Dermis microvascular lymphatic vessel endothelial cell (primary cell): Measurements from ENCODE around the gene ADAT2. TPM values are rescaled to one million over a fixed set of nuclear protein-coding genes. Genes with fewer than 3 reads are reported as not detected.
A peak's percentile ranks its signal among the peaks of the same experiment; 100 is the strongest.

ENCODE experiments used
- DNase-seq, 2 donors: peaks; one replicate each; pipeline versions ENCODE4 v3.0.0 to v3.0.0-alpha.2; 2010; ENCODE audit warnings: low read depth in 2 of 2
- total RNA-seq: library from RNA; depleted of rRNA; stranded (reverse); fragments of >200 nt; gene quantifications from 2 replicates; pipeline ENCODE4 v1.2.1, GENCODE V29; 2014

ADAT2 gene
- total RNA-seq, 1 donor from 2014 or later: 2.2 TPM

DNA sequence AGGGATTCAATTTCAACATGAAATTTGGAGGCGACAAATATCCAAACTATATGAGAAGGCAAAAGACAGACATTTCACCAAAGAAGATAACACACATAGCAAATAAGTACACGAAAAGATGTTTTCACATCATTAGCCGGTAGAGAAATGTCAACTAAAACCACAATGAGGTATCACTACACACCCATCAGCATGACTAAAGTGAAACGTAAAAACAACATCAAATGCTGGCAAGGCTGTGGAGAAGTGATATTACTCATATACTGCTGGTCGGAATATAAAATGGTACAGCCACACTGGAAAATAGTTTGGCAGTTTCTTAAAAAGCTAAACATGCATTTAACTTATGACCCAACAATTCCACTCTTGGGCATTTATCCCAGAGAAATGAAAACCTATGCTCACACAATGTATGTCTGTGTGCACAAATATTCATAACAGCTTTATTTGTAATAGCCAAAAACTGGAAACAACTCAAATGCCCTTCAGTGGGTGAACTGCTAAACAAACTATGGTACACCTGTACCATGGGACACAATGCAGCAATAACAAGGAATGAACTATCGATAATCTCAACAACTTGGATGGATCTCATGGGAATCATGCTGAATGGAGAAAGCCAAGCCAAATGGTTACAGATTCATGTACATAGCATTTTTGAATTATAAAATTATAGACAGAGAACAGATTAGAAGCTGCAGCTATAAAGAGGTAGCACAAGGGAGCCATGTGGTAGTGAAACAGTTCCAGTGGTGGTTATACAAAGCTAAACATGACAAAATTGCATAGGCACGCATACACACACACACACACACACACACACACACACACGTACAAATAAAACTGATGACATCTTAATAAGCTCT, 8.6 kb downstream of the ADAT2 start:
- no peak for DNase-seq

DNA sequence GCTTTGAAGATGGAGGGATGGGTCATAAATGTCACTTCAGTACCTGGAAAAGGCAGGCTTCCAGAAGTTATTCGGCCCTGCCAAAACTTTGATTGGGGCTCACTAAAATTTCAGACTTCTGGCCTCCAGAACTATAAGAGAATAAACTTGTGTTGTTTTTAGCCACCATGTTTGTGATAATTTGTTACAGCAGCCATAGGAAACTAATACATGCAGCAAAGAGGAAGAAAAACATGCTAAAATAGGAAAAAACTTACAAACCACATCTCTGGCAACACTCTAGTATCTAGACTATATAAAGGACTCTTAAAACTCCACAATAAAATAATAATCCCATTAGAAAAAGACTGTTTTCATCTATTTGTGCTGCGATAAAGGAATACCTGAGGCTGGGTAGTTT, 9.5 kb downstream of the ADAT2 start:
- no peak for DNase-seq

DNA sequence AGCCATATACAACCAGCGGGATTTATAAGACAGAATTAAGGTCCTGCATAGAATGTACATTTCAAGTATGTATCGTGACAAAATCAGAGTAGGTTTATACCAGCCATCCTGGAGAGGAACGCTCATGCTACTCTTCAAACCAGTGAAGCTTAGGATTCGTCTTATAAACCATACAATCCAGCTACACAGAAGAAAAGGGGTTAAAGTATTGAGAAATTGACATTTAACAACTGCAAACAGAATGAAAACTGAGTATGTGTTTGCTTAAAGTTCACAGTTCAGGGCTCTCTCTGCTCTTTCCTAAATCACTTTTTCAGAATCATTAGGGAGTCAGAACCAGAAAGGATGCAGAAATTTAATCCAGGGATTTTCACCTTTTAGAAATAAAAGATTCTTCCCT, 17.9 kb downstream of the ADAT2 start:
- no peak for DNase-seq

DNA sequence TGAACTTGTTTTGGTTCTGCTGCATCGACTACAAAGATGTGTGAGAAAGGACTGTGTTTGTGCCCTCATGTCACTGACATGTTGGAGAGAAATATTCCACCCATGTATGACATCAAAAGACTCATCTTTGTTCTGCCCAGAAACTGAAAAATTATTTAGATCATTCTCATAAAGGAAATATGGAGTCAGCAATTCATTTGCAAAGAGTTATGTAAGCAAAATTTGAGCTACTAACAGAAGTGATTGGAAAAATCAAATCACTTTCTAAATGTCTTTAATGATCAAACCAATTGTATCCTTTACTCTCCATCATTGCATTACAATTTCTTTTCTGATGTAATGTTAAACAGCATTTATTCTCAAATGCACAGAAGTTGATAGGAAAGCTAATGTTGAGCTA, 19.3 kb downstream of the ADAT2 start:
- no peak for DNase-seq

DNA sequence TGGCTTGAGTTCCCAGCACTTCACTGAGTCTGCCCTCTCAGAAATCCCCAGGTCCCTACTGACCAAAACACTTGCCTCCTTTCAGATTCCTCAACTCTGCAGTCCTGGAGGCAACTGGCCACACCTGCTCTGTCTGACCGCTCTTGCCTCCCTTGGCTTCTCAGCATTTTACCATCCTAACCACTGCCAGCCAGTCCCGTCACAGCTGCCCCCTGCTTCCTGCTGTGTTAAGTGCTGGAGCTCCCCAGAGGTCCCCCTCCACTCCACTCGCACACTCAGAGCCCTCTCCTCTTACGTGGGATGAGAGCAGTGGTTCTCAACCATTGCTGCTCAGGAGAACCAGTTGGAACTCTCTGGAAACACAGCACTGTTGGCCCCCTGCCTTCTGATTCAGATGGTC, 20.5 kb downstream of the ADAT2 start:
- no peak for DNase-seq

DNA sequence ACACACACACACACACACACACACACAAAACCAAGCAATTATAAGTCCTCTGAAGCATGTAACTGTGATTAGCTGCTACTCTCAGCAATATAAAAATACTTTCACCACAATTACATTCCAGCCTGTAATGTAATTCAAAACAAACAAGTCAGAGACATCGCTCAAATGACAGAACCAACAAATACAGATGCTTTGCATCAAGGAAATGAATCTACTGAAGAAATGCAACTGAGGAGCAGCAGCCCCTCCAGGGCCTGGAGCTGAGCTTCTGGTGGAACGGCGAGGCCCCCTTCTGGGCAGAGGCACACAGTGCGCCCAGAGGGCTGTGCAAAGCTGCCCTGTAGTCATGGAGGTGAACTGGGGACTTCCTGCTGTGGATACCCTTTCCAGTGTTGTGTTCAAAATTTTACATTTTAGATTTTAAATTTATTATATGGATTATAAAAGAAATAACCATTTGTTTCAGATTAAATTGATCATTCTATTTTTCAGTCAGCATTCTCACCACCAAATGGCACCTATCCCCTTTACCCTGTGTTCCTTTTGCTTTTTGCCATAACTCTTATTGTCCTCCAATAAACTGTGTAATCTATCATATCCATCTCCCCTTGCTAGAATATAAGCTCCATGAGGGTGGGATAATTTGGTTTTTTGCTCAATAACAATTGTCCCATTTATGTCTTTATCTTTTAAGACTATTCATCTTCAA, 23.2 kb downstream of the ADAT2 start:
- peak; percentile 35 to 72 for DNase-seq

DNA sequence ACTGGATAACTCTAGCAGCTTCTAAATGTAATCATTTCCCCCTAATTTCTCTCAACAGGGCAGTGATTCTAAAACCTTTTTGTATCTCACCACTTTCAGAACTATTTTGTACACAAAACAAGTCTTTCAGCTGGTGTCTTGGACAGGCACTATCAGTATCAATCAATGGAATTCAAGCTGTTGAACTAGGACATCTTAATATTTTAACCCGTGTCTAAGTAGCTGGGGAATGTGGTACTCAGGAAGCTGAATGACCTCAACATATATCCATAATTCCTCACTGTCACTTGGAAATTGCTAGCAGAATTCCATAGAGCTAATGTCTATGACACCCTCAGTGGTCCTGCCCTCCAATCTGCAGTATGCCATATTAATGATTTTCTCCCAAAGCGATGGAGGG, 24.5 kb downstream of the ADAT2 start:
- no peak for DNase-seq

DNA sequence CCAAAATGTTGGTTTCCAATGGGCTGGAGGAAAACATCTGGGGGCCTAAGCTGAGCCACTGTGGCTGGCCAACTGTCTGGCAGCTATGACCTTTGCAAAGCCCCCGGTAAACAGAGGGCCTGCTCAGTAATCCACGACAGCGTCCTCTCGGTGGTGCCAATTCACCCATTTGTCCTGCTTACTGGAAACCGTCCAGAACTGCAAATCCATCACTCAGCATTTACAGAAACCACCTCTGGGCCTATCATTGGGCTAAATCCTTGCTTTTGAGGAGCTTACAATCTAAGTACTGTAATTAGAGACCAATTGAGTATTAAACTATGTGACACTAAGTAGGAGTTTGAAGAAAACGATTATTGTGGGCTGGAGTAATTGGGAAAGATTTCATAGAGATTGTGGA, 31.0 kb downstream of the ADAT2 start:
- no peak for DNase-seq

DNA sequence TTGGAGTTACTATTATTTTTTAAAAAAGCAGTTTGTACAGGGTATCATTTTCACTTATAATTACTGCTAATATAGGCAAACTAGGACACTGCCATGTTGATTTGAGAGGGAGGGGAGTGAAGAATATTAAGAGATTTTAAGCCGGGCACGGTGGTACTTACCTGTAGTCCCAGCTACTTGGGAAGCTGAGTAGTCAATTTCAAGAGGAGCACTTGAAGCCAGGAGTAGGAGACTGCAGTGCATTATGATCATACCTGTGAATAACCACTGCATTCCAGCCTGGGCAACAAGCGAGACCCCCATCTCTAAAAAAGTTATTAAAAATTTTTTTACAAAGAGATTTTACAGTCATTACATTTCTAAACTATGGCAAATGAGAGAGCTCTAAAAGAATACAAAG, 35.7 kb downstream of the ADAT2 start:
- no peak for DNase-seq

DNA sequence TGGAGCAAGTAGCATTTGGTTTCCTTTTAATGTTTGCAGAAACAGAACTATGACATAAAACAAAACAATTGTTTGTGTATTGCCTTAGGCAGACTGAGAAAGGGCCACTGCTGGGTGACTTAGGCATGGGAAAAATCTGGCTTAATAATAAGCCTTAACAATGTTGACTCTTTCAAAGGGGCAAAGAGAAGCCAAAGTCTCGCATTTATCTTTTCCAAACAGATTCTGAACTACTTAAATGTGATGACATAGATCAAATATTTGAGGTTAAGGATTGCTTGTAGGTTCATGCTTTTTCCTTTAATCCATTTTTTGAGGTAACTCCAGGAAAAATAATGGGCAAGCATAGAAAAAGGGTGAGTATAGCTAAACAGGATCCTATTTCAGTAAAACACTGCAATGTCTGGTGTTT, 39.6 kb downstream of the ADAT2 start:
- DNase-seq: no peak

DNA sequence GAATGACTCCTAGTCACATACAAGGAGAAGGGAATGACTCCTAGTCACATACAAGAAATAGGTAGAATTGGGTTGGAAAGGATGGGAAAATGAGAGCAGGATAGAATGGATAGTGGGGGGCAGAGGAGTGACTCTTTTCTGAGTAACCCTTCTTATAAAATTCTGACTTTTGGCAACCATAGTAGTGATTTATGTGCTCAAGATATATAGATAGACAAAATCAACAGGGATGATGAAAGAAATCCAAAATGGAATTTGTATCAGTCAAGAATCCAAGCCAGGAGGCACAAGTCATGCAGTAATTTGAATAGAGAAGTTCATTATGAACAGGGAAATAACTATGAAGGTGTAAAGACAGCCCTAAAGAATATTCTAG, 41.7 kb downstream of the ADAT2 start:
- no peak for DNase-seq

DNA sequence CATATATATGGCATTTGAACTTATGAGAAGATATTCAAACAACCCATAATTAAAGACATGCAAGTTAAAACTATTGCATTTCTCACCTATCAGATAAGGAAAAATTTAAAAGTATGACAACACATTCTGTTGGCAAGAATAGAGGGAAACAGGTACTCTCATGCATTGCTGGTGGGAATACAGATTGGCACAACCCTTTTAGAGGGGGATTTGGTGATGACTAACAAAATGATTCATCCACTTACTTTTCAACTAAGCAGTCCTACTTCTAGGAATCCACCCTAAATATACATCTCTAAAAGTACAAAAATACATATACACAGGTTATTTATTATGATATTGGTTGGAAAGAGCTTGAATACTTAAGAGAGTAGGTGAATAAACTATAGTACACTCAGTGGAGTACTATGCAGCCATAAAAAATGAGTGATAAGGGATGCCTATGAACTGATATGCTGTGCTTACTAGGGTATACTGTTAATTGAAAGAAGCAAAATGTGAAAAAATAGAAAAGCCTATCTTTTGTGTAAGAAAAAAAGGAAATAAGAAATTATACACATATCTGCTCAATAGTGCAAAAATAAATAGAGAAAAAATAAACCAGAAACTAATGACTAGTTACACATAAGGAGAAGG, 42.2 kb downstream of the ADAT2 start:
- no peak for DNase-seq

DNA sequence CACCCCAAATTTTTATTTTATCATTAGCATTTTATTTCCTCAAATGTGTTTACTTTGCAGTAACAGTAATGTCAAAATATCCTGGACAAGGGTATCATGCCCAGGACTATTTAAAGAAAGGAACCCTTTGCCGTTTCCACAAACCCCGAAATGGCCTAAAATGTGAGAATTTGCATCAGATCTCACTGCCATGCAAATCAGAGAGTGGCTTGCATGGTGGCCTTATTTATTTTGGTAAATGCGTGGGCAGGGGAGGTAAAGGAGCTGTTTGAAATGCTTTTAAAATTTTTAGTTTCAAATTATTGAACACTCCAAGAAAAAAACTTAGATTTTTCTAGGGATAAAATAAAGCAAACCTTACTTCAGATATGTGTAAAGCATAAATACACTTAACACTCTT, 43.8 kb downstream of the ADAT2 start:
- no peak for DNase-seq

DNA sequence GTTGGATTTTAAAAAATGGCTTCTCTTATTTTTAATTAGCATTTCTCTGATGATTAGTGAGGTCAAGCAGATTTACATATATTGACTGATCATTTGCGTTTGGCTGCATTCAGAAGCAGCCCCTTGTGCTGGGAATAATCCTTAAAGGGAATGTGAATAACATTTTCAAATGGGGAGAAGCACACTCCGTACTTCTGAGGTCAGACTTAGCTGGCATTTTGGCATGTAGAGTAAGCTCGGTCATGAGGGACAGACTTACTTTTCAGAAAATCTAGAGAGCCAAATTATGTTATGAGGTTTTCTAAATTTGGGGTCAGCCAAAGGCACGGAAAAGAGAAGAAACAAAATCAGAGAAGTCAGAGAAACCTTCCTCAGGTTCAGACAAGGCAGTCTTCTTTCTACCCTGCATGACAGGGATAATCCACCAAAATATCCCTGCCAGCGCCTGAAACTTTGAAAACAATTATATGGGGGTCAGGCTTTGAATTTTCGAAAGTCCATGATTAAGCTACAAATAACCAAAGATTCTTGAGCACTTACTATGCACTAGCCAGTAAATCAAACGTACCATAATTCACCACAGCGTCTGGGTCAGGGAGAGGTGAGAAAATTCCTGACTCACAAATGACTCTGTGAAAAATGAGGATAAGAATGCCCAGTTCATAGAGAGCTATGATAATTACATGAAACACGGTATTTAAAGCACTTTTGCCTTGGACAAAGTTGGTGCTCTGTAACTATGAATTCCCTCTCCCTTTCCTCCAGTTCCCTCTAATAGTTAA, 44.9 kb downstream of the ADAT2 start:
- no peak for DNase-seq

DNA sequence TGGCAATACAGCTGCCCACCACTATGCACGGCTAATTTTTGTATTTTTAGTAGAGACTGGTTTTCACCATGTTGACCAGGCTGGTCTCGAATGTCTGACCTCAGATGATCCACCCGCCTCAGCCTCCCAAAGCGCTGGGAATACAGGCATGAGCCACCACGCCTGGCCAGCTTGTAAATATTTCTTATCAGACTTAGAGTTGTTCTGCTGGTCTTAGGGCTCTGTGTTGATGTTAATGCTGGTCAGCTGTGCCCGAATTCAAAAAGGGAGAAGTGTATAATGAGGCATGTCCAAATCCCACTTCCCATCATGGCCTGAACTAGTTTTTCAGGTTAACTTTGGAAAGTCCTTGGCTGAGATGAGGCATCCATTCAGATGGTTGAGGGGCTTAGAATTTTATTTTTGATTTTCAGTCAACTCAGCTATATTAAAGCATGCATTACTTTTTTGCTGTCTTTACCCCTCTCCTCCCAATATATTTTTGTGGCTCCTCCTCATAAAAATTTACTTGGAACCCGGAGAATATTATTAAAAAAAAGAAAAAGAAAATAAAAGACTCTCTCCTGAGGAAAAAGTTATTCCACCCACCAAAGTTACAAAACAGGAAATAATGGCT, 47.7 kb downstream of the ADAT2 start:
- DNase-seq: no peak

DNA sequence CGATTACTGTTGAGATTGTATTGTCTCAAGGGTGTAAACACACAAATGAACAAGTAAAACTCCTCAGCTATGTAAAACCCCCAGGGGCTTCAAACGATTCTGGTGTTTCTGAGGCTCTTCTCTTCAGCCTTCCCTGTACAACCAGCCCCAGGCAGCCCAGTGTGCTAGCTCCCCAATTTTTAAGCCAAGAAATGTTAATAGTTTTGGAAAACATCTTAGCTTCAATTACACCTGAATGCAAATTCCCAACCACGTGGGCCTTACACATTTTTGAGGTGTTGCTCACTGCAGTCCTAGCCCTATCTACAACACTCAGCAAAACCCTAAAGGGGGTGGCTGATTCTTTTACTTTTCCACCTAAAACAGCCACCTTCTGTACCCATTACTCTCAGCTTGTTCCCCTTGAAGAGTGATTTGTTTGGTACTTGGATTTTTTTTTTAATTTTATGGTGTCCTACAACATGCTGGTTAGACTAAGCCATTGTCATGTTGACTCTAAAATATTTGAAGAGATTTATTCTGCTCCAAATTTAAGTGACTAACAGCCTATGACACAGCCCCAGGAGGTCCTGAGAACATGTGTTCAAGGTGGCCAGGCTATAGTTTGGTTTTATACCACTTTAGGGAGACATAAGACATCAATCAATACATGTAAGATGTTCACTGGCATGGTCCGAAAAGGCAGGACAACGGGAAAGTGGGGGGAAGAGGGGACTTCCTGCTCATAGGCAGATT, 48.7 kb downstream of the ADAT2 start:
- no peak for DNase-seq

DNA sequence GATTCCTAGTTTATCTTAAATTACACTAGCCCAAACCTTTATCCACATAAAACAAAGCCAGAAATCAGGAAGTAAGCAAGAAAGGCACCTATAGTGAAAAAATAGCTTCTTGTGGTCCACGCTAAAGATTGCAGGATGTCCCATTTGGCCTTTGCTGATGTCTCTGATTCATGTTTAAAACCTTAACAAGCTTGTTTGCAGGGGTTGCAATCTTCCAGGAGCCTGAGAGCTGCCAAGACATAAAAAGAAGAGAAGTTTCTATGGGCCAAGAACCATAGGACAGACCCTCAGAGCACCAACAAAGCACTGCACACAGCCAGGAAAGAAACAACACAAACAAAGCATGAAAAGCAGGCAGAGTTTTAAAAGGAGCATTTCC, 49.4 kb downstream of the ADAT2 start:
- DNase-seq: no peak

DNA sequence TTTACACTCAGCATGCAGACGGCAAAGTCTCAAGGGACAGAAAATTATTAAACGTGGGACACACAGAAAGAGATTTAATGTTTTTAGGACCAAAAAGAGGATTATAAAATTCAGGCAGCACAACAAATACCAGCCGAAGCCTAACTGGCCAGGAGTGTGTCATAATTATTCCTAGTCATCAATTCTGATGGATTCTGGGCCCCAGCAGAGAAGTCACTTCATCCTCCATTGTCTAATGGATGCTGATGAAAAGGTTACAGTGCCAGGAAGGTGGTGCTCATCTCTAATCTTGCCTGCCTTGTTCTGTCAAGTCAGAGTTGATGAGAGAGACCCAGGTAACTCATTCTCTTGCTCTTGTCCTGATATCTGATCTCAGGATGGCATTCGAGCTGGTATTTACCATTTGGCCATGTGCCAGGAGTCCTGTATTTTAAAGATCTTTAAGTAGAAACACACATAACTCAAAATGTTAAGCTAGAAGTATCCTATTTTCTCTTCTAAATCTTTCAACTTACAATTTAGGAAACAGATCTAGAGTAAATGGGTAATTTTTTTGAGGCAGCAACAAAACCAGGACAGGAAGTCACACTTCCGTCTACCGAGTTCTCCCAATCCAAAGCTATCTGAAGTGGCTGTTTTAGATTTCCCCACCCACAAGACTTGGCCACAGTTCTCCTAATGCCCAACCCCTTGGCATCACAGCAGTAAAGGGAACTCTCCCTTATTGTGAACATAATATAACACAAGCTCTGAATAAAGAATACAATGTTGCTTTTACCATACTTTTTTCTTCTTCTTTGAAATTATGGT, 50.0 kb downstream of the ADAT2 start:
- no peak for DNase-seq

DNA sequence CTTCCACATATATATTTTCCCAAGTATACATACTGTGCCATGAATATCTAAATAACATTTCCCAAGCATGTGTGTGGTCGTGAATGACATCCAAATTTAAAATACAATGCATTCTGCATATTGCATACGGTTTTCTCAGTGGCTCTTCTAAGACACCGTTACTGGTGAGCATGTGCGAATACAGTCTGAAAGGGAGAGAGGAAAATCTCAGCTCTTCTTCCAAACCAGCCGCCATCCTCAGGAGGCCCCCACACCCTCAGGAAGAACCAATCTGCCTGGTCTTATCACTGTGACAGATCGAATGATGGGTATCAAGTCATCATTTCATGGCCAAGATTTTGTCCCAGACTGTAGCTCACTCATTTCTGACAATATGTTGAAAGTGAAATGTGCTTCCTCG, 50.7 kb downstream of the ADAT2 start:
- no peak for DNase-seq

DNA sequence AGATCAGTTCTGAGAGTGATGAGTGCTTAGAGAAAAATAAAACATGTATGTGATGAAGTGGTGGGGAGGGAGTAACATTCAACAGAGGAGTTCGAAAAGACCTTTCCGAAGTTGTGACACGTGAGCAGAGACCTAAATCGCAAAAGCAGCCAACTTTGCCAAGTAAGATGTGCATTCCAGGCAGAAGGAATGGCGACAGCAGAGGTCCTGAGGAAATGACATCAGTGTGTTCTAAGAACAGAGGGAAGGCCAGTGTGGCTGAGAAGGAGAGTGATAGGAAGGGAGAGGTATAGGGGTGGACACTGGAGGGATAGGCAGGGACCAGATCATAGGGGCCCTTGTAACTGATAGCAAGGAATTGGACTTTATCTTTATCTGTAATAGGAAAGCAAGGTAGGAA, 51.3 kb downstream of the ADAT2 start:
- no peak for DNase-seq
